ENCODE data around the gene IMP4.

Gene IMP4

DNA sequence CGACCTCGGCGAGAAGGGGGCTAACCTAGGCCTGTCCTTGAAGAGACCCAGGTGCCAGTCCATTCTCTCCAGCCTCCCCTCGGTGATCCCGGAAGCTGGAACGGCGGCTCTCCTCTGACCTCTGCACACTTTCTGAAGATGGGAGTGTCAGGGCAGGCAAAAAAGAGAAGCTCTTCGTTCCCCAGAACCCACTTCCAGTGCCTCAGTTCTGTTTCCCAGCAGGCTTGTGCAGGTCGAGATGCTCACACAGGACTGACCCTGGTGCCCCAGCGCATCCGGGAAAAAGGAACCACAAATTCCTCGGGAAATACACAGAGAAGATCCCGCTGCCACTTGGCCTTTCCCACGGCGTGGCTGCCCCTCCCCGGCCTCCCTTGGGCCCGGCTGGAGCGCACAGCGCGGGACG, 12.5 kb downstream of the IMP4 start:
- Mint-ChIP-seq H3K27ac (no peak overlapping the region), H3K27me3 (ENCODE audit: low read depth) (peaks cover 4% of the 10 kb centered on the region), H3K4me1 (peaks cover 29% of the 10 kb centered on the region), H3K36me3 (ENCODE audit: low read depth) (no peaks in the 10 kb centered on the region), H3K4me3 (peak overlapping the region; percentile 80 to 83 (median 81)), H3K9me3 (peaks cover 3% of the 10 kb centered on the region)
- TF ChIP-seq, protein P1, sequence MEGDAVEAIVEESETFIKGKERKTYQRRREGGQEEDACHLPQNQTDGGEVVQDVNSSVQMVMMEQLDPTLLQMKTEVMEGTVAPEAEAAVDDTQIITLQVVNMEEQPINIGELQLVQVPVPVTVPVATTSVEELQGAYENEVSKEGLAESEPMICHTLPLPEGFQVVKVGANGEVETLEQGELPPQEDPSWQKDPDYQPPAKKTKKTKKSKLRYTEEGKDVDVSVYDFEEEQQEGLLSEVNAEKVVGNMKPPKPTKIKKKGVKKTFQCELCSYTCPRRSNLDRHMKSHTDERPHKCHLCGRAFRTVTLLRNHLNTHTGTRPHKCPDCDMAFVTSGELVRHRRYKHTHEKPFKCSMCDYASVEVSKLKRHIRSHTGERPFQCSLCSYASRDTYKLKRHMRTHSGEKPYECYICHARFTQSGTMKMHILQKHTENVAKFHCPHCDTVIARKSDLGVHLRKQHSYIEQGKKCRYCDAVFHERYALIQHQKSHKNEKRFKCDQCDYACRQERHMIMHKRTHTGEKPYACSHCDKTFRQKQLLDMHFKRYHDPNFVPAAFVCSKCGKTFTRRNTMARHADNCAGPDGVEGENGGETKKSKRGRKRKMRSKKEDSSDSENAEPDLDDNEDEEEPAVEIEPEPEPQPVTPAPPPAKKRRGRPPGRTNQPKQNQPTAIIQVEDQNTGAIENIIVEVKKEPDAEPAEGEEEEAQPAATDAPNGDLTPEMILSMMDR (IDR thresholded peaks at IDR 0.05; ENCODE audit: unreplicated experiment in 3 of 3): no peak

DNA sequence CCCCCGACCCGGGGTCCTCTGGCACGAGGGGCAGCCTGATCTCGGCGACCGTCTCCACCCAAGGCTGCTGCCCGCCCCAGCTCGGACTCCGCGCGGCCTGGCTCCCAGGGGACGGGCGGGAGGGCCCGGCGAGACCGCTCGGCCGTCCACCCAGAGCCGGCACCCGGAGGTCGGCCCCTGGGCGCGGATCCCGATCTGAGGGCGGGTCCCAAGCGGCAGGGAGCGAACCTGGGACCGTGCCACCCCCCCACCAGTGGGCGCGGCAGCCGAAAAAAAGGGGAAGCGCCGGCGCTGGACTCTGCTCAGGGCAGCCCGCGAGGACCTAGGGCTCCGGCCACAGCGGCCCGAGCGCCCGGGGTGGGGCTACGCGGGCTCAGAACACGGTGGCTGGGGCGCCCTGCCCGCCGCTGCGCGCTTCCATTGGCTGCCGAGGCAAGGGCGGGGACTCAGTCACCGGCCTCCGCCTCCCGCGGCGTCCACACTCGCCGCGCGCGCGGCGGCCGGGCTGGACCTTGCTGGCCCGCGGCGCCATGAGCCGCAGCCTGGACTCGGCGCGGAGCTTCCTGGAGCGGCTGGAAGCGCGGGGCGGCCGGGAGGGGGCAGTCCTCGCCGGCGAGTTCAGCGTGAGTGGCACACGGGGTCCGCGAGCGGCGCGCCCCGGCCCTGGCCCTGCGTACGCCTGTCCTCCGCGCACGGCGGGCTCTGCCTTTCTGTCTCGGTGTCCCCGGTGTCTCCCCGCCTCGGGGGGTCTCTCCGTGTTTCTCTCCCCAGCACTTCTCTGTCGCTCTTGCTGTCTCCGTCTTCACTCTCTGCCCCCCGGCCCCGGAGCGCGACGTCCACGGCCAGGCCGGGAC, 13.1 kb downstream of the IMP4 start, which contains the start of gene PTPN18:
TSS of gene PTPN18 (plus strand) at position 479 of the 854 bp plus-strand sequence. CDS start at position 531, 52 bp downstream.
- Mint-ChIP-seq H3K27ac (peak within 1 kb of the TSS in 1 of 3 experiments; percentile 5), H3K4me3 (peak within 1 kb of the TSS; percentile 83 to 85 (median 84)), H3K9me3 (peaks cover 3% of the 10 kb centered on the region), H3K4me1 (peaks cover 29% of the 10 kb centered on the region), H3K27me3 (ENCODE audit: low read depth) (peaks cover 4% of the 10 kb centered on the region), H3K36me3 (ENCODE audit: low read depth) (no peaks in the 10 kb centered on the region)
- TF ChIP-seq, protein P1 (IDR thresholded peaks at IDR 0.05; ENCODE audit: unreplicated experiment in 3 of 3): peak; percentile 46 to 62 (median 62)

DNA sequence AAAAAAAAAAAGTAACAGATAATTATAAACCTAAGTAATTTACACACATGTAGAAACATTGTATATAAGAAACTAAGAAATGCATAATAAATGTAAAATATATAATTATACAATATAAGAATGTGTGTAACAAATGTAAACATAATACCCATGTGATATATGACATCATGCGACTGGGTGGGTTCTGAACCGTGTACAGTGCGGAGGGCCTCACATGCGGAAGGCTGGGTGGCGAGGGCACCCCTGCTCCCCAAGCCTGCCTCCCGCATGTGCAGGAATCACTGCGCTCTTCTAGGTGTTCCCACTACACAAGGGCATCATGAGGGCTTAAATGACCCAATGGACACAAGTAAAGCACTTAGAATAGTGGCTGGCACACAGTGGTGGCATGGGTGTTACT, 15.2 kb downstream of the IMP4 start:
- H3K36me3 Mint-ChIP-seq (ENCODE audit: low read depth): no peaks in the 10 kb centered on the region
- H3K27ac Mint-ChIP-seq: no peak overlapping the region
- peaks cover 4% of the 10 kb centered on the region for H3K27me3 Mint-ChIP-seq (ENCODE audit: low read depth)
- peak overlapping the region in 1 of 3 experiments; percentile 9 for H3K4me3 Mint-ChIP-seq
- peaks cover 16% of the 10 kb centered on the region for H3K4me1 Mint-ChIP-seq
- H3K9me3 Mint-ChIP-seq: peaks cover 3% of the 10 kb centered on the region
- TF ChIP-seq, protein P1 (IDR thresholded peaks at IDR 0.05; ENCODE audit: unreplicated experiment in 3 of 3): no peak

DNA sequence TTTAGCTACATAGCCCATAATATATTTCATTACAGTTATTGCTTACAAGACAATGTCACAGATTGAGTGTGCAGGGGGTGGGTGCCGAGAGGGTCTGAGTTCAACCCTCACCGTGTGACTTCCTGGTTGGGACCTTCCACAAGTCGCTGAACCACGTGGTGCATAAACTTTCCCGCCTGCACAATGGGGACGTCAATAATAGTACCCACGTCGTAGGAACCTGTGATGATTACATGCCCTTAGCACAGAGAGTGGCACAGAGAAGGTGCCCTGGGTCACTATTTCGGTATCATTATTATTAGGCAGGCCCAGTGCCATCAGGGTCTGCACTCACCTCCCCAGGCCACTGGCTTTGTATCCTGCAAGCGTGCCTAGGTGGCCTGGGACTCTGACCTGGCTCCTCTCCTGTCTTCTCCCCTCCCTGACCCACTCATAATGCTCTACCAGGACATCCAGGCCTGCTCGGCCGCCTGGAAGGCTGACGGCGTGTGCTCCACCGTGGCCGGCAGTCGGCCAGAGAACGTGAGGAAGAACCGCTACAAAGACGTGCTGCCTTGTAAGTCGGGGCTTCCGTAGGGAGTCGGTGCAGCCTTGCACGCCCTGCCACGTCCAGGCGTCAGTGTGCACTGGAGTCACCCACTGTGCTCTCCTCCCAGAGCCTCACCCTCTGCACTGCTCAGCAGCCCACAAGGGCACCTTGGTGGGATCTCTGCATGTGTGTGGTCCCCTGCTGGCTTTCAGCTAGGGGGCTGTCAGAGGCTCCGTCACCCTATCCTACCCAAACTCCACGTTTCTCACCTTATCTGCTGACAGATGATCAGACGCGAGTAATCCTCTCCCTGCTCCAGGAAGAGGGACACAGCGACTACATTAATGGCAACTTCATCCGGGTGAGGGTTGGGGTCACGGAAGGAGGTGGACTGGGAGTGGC, 16.0 kb downstream of the IMP4 start:
- TF ChIP-seq, protein P1 (IDR thresholded peaks at IDR 0.05; ENCODE audit: unreplicated experiment in 3 of 3): no peak
- Mint-ChIP-seq H3K9me3 (peaks cover 6% of the 10 kb centered on the region), H3K4me1 (peaks cover 16% of the 10 kb centered on the region), H3K27ac (no peak overlapping the region), H3K4me3 (peak overlapping the region in 2 of 3 experiments; percentile 31 to 52), H3K27me3 (ENCODE audit: low read depth) (peaks cover 4% of the 10 kb centered on the region), H3K36me3 (ENCODE audit: low read depth) (no peaks in the 10 kb centered on the region)

DNA sequence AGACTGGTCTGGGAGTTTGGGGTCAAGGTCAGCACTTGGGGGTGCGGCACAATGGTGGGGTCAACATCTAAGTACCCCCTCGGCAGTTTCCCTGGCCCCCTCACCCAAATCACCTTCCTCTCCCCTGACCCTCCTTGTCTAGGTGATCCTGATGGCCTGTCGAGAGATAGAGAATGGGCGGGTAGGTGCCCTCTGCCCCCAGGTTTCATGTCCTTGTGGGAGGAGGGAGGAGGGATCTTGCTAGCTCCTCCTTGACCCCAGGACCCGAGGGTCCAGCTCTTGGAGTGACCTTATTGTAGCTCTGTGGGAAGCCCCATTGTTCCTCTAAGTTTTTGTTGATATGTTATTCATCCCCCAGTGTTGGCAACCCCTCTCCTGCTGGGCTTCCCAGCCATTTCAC, 16.8 kb downstream of the IMP4 start:
- H3K4me1 Mint-ChIP-seq: peaks cover 8% of the 10 kb centered on the region
- H3K27ac Mint-ChIP-seq: no peak overlapping the region
- H3K9me3 Mint-ChIP-seq: peaks cover 6% of the 10 kb centered on the region
- TF ChIP-seq, protein P1 (IDR thresholded peaks at IDR 0.05; ENCODE audit: unreplicated experiment in 3 of 3): no peak
- H3K36me3 Mint-ChIP-seq (ENCODE audit: low read depth): no peaks in the 10 kb centered on the region
- no peaks in the 10 kb centered on the region for H3K27me3 Mint-ChIP-seq (ENCODE audit: low read depth)
- peak overlapping the region in 2 of 3 experiments; percentile 4 to 59 for H3K4me3 Mint-ChIP-seq

Data from nephron (organoid).